Effector CD8-positive, alpha-beta T cell (primary cell): ENCODE measurements around the gene CHAD.

Experiments
- DNase-seq: peaks from one replicate; lab custom pipeline; 2025; lab: John Stamatoyannopoulos, UW
- total RNA-seq, 4 experiments: gene quantifications; one replicate each; lab custom pipeline; 2026; lab: John Stamatoyannopoulos, UW

CHAD gene
- 0 reads per million in 4 experiments for total RNA-seq

DNA sequence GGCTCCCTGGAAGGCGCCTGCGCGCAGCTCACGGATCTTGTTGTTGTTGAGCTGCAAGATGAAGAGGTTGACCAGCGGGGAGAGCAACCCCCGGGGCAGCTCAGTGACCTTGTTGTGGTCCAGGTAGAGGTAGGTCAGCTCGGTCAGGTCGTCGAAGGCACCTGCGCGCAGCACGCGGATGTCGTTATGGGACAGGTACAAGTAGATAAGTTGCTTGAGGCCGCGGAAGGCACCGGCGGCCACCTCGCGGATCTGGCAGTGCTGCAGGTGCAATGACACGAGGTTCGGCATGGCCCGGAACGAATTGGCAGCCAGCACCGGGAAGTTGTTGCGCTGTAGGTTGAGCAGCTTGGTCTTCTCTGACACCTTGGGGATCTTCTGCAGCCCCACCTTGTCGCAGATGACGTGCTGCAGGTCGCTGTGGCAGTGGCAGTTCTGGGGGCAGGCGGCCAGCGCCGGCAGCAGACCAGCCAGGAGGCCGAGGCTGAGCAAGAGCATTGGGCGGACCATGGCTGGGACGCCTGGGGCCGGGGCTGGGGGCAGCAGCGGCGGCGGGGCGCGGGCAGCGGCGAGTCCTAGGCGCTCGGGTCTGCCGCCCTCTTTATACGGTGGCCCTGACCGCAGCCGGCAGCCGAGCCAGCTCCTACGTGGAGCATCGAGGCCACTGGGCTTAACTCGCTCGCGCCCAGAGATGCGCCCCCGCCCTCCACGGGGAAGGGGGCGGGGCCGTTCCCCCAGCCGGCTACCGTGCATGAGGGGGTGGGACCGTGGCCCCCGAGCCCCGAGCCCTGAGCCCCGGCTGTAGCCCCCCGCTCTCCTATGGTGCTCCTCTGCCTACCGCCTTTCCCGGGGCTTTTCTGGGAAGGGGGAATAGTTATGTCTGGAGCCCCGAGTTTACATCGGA, at the start of gene CHAD:
Gene CHAD, minus strand, starts transcription at position 577 of the 904 bp plus-strand sequence. Its CDS starts 67 bp downstream, at position 510.
- DNase-seq, result no peak

DNA sequence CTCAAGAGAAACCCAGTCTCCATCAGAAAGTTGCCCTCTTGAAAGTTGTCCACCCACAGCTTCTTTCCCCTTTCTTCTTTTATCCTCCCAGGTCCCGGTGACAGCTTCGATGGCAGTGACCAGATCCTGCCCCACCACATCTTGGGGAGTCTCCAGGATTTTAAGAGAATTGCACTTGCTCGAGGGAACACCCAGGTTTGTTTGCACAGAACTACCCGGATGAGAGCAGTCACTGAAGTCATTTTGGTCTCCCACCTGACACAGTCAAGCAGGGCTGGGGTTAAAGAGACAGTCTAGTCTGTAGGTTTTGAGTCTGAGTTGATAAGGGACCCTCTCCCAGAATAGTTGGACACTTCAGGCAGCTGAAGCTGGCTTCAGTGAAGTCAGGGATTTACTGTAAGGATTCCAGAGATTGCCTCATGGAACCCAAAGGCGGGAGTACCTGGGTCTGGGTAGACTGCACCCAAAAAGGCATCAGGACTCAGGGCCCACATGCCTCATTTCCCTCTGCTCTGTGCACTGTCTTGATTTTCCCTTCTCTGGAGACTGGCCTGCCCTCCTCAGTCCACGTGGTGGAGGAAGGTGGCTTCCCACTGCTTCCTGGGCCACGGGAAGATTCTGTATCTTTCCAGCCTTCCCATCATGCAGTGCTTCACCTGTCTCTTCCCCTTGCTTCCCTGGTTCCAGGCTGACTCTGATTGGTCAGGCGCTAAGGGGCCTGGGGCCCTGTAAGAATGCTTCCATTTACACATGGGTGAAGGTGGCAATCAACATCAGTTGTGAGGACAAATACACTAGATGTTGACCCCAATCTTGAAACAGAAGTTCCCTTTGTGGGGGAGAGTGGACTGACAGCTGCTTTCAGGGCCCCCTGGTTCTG, 49.1 kb upstream of the CHAD start:
- DNase-seq, result no peak

- no peak for DNase-seq
Measured at GRCh38 chr17:50517011-50517410, 48.3 kb upstream of the CHAD start.

DNA sequence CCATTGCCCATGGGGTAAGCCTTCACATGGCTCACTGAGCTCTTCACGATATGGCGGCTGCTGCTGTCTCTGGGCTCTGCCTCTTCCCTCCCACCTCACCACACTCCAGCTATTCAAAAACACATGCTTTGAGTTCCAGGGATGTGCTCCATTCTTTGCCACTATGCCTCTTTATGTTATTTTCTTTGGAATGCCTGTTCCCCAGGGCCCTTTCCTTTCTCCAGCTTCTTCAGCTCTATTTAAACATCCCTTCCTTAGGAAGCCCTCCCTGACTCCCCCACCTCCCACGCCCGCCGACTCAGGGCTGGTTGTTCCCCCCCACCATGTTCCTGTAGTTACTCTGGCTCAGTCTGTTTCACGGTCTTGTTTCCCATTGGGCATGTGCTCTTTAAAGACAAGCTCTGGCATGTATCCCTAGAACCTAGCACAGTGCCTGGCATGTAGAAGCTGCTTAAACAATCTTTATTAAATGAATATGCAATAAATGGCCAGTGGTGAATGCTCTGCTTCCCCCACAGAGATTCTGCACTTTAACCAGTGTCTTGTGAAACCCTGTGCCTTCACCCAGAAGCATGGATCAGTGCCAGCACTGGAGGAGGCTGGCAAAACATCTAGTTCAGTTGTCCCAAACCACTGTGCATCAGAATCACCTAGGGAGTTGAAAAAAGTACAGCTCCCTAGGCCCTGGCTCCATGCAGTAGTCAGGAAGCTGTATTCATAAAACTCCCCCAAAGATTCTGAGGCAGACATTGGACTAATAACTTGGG, 46.4 kb upstream of the CHAD start:
- DNase-seq, result no peak

- no peak for DNase-seq
Measured at GRCh38 chr17:50514388-50514787, 45.7 kb upstream of the CHAD start.

DNA sequence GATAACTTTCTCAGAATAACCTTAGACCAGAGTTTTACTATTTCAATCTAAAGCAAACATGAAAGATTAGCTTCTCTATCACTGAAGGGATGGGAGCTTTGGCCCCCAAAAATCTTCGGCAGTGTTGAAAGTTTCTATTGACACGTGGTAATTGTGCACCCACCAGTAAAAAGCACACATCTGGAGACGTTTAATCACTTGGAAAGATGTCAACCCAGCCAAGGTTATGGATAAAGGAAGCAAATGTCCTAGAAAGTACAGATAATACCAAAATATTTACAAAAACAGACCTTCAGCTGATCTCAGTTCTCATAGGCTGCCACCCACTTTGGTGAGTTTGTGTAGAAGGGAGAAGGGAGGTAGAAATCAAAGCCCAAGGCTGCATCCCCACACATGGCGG, 44.8 kb upstream of the CHAD start:
- no peak for DNase-seq

DNA sequence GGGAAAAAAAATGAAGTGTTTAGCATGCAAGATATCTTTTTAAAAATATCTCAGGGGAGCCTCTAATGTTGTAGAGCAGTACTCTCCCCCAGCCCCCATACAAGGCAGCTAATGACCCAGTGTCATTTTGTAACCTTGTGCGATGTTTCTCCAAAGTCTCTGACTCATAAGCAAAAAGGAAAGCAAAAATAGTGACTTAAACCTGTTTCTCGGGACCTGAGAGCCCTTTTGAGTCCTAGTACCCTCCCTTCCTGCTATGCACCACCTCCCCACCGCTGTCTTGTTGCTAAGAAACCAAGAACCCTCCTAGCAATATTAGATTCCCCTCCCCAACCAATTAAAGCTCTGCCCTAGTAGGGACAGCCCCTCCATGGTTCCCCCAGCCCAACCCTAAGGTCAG, 42.4 kb upstream of the CHAD start:
- no peak for DNase-seq

DNA sequence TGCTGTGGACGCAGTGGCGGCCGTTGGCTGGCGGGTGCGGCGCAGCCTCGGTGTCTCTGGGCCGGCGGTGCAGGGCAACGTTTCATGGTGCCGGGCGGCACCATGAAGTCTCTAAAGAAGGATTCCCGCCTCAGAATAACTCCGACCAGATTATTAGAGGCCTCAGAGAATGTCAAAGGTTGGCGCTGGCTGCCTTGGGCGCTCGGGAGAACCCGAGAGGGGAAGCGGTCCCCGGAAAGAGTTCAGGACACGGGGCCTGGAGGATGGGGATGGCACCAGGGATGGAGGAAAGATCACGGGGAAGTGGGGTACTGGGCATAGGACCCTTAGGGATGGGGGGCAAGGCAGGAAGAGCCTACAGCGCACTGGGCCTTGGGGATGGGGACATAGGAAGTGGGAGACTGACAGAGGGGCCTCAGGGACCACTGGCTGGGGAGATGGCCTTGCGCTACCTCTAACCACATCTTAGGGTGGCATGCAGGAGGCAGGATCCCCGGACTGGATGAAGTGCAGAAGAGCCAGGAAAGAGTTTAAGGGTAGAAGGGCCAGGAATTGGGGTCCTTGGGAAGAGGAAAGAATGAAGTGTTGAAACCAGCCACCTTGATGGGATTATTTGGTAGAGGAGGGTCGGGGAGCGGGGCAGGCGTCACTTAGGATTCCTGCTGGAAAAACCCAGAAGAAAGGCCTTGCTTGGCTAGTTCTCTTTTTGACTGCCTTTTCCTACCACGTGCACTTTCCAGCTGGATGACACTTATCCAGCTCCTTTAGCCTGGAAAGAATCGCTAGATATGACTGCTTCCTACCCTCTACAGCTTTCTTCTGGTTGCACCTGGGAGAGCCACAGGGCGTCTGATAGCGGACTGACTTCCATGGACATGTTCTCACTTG, 40.1 kb upstream of the CHAD start:
- no peak for DNase-seq

DNA sequence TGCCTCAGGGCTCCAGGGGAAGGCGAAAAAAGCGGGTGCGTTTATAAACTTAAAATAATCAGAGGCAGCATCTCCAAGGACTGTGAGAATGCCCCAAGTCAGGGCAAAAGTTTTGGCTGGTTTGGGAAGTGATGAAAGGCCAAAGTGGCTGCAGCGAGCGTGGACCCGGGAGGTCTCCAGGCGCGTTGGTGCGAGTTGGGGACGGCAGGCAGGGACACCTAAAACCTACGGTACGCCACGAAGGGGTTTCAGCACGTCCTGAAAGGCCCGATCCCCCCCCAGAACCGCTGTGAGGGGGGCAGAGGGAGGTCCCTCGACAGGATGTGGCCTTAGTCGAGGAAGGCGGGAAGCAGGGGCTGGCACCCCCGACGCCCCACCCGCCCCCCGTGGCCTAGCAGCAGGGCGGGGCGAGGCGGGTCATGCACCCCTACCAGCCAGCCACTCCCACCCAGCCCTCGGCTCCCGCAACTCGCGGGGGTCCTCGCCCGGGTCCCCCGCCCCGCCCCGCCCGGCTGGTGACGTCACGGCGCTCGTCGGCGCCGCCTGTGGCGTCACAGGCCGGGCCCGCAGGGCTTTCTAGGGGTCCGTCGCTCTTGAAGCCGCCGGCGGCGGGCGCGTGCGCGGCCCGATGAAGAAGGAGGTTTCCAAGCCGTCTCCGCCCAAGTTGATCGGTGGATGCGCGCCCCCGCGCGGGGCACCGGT, 39.3 kb upstream of the CHAD start, which contains the start of gene MYCBPAP:
Gene MYCBPAP, plus strand, starts transcription at position 569 of the 702 bp plus-strand sequence. CDS start 236 bp downstream, outside the sequence.
- DNase-seq, result peak; percentile 81

- DNase-seq, result no peak
Measured at GRCh38 chr17:50506298-50506697, 37.6 kb upstream of the CHAD start.

DNA sequence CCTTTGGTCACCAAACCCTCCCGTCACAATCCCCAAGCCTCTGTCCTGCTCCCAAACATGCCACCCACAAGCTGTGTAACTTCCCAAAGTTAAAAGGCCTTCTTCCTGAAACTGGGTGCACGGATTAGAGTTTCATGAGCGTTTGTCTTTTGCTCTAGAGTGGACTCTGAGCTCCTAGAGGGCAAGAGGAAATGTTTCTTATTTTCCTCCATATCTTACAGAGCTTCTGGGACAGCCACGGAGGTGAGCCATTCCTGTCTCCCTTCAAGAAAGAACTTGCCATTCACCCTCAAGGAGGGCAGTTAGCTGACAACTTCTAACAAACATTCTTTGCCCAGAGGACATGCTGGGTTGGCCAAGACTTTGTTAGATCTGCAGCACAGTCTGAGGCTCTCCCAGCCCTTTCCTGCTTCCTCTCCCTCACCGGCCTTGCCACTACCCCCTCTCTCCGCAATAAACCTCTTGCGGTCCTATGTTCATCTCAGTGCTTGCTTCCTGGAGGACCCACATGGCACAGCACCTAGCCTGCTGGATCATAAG, 37.0 kb upstream of the CHAD start:
- DNase-seq, result no peak

DNA sequence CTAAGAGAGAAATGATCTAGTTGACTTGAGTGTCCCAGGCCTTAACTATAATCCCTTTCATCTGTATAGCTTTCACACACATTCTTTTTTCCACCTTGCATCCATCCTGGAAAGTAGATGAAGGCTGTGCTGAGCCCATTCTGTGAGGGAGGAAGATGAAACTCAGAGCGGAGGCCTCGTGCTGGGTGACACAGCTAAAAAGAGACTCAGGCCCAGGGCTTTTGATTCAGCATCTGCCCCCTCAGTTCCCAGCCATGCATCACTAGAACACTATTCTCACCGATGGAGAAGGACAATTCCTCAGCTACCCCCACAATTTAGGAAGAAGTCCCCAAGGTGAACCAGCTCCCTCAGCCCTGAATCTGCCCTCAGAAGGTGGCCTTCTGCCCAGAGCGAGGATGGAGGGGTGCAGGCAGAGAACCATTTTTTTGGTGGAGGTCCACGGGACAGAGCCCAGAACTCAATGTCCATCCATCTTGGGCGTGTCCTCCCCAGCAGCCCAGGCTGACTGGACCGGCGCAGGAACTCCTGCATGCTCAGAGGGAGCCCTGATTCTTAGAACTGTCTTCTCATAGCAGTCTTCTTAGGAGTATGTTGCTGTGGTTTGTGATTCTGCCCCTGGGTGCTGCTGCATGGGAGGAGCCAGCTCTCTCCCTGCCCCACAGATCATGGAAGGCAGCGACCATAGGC, 33.8 kb upstream of the CHAD start:
- DNase-seq, result no peak

- DNase-seq, result no peak
Measured at GRCh38 chr17:50501054-50501453, 32.4 kb upstream of the CHAD start.

GRCh38 chr17:50499721-50500120, 31.0 kb upstream of the CHAD start:
- DNase-seq, result no peak

DNA sequence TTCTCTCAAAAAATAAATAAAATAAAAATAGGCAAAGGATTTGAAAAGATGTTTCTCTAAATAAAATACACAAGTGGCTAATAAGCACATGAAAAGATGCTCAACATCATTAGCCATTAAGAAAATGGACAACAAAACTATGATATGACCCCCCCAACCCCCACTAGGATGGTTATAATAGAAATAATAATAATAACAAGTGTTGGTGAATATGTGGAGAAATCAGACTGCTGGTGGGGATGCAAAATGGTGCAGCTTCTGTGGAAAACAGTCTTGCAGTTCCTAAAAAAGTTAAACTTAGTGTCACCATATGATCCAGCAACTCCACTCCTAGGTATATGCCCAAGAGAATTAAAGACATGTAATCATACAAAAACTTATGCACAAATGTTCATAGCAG, 30.6 kb upstream of the CHAD start:
- no peak for DNase-seq

GRCh38 chr17:50498021-50498874, 29.6 kb upstream of the CHAD start:
- no peak for DNase-seq

GRCh38 chr17:50495918-50496317, 27.2 kb upstream of the CHAD start:
- no peak for DNase-seq

GRCh38 chr17:50495217-50495823, 26.6 kb upstream of the CHAD start:
- DNase-seq, result no peak
